ENCODE results near the gene TMED9. TPM values are rescaled to one million over a fixed set of nuclear protein-coding genes. Genes with fewer than 3 reads are reported as not detected.

Gene TMED9
- total and polyA plus RNA-seq, 2 of the 4 experiments (the other 2 are of a cell fraction) = 123 to 357 TPM

DNA sequence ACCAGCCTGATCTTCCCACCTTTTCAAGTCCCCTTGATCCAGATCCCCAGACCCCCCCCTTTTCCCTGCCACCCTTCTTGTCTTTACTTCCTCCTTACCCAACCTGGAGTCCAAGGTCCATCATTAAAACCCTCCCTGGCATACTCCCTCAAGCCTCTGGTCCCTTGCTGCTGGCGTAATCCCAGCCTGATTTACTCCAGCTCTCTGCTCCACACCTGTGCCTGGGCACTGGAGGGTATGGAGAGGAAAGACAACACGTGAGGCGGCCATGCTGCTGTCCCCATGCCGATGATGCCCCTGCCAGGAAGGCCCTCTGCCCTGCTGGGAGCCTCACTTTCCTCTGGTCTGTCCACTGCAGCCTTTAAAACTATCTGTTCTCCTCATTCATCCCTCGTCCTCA, 13.1 kb downstream of the TMED9 start:
- H3K9me1 ChIP-seq (ENCODE audit: insufficient read depth, low read length) = 0 out of 2 replicates have a peak, but pooled peaks cover 3% of the 10 kb centered on the region
- intact Hi-C loops (cut with micrococcal nuclease) (loop anchor here (10.0 kb wide), 1 partner anchor 560 kb away; no protein-coding TSS in a partner anchor), in situ Hi-C loops (cut with MboI; ENCODE audit: low sequenced_read_pairs) (loop anchor here (10.0 to 25.0 kb wide), 2 partner anchors 457 to 550 kb away; partner anchors contain the start of gene NHP2), dilution Hi-C loops (cut with HindIII; ENCODE audit: low sequenced_read_pairs, unreplicated experiment) (no loop called here)
- ChIA-PET CTCF (no interaction called here), POLR2A (ENCODE audit: unreplicated experiment) (no interaction called here)
- H3K27me3 ChIP-seq (ENCODE audit: control insufficient read depth, insufficient read depth, low read length) = no peaks in the 10 kb centered on the region
- H3K56ac ChIP-seq (ENCODE audit: extremely low read depth, insufficient read depth, low read length) = no peak overlapping the region
- H3K9ac ChIP-seq (ENCODE audit: low read depth, low read length) = no peak overlapping the region
- H2BK20ac ChIP-seq (ENCODE audit: low read depth, low read length) = no peak overlapping the region
- no peak overlapping the region for H3K4me2 ChIP-seq (ENCODE audit: low read depth, low read length)
- ATAC-seq (ENCODE audit: low read depth) (no peak), DNase-seq (no peak)
- peaks cover 3% of the 10 kb centered on the region for H3K4me1 ChIP-seq (ENCODE audit: control insufficient read depth, insufficient read depth, low read length)
- peaks cover 26% of the 10 kb centered on the region; the same call in 1 of the 2 replicates for H3K36me3 ChIP-seq (ENCODE audit: control insufficient read depth, insufficient read depth, low read length)
- WGBS, 2 experiments (ENCODE audit: extremely low coverage in 2 of 2, insufficient read length in 1 of 2) = 83% methylated on average over 1 of the region's 5 CpGs; no CpG with 5 or more reads in 1 of the 2 experiments
- H4K20me1 ChIP-seq (ENCODE audit: insufficient read depth, low read length) = peaks cover 5% of the 10 kb centered on the region; the same call in 1 of the 2 replicates
- no peak for TF ChIP-seq POLR2A (IDR thresholded peaks at IDR 0.05; ENCODE audit: low read depth, low read length)
- TF ChIP-seq FOS (IDR thresholded peaks at IDR 0.05; ENCODE audit: low read depth, low read length) = no peak
- no peak for TF ChIP-seq SMC3 (IDR thresholded peaks at IDR 0.05; ENCODE audit: low read depth, low read length)
- no peak for TF ChIP-seq NFE2L2 (IDR thresholded peaks at IDR 0.05; ENCODE audit: low read depth, low read length)
- TF ChIP-seq MAFK (IDR thresholded peaks at IDR 0.05; ENCODE audit: low read depth, low read length) = no peak
- TF ChIP-seq, protein P1, sequence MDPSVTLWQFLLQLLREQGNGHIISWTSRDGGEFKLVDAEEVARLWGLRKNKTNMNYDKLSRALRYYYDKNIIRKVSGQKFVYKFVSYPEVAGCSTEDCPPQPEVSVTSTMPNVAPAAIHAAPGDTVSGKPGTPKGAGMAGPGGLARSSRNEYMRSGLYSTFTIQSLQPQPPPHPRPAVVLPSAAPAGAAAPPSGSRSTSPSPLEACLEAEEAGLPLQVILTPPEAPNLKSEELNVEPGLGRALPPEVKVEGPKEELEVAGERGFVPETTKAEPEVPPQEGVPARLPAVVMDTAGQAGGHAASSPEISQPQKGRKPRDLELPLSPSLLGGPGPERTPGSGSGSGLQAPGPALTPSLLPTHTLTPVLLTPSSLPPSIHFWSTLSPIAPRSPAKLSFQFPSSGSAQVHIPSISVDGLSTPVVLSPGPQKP (IDR thresholded peaks at IDR 0.05; ENCODE audit: borderline replicate concordance, low read depth, low read length) = no peak
- H3K14ac ChIP-seq (replicated peaks; ENCODE audit: low read depth, low read length) = no peak overlapping the region
- BruUV-seq (replicated peaks) = no TSS peak
- H3K27ac ChIP-seq (ENCODE audit: insufficient read depth, low read length) = no peak overlapping the region
- no peaks in the 10 kb centered on the region for H3K9me3 ChIP-seq (ENCODE audit: control insufficient read depth, insufficient read depth, low read length)
- H4K8ac ChIP-seq (ENCODE audit: low read depth in 2 of 2, low read length in 2 of 2) = no peak overlapping the region
- H3K4ac ChIP-seq (ENCODE audit: low read depth, low read length) = no peak overlapping the region
- no peak overlapping the region for H3K4me3 ChIP-seq (ENCODE audit: insufficient read depth, low read depth, low read length)
- no peak overlapping the region for H2BK5ac ChIP-seq (ENCODE audit: low read depth, low read length, poor library complexity, severe bottlenecking)
- peaks cover 11 to 29% of the 10 kb centered on the region in 2 experiments for H3K79me1 ChIP-seq (ENCODE audit: low read depth in 1 of 2, low read length in 2 of 2)
- no peak overlapping the region for H2AK5ac ChIP-seq (ENCODE audit: low read depth, low read length)
- H2BK120ac ChIP-seq (ENCODE audit: low read depth, low read length) = no peak overlapping the region
- no peak overlapping the region for H2AK9ac ChIP-seq (replicated peaks; ENCODE audit: low read depth, low read length, poor library complexity)
- no peak overlapping the region for H4K91ac ChIP-seq (ENCODE audit: insufficient read depth, low read depth, low read length)
- H2AFZ ChIP-seq (replicated peaks; ENCODE audit: low read length, poor library complexity) = no peak overlapping the region
- no peak overlapping the region for H4K5ac ChIP-seq (ENCODE audit: low read depth, low read length)
- H2BK15ac ChIP-seq (ENCODE audit: low read depth, low read length) = no peak overlapping the region
- H3K18ac ChIP-seq (ENCODE audit: low read depth, low read length) = no peak overlapping the region
- no peak overlapping the region for H3K23ac ChIP-seq (ENCODE audit: low read depth, low read length)
